IMR-90 (cell line): ENCODE data around the gene CLCN5. TPM values are rescaled to one million over a fixed set of nuclear protein-coding genes. Genes with fewer than 3 reads are reported as not detected.

Experiments
- ATAC-seq: fragments of 200-7000 bp; cut with Tn5 transposase; 2 replicates; pipeline ENCODE4 v1.9.1; 2020; ENCODE audit warnings: low read depth, mild to moderate bottlenecking, moderate library complexity
- BruUV-seq: library from RNA; stranded (reverse); fragments of 400-500 nt; replicated peaks from 2 replicates; lab custom pipeline; 2021; lab: Mats Ljungman, UMichigan
- CTCF ChIA-PET: fragments of 300-600 bp; formaldehyde crosslinking; extraction: SDS; loops from one replicate; lab custom pipeline; 2021; ENCODE audit warnings: antibody characterized with exemption; lab: Yijun Ruan, JAX
- POLR2A ChIA-PET: fragments of 300-600 bp; sonication (Branson Sonifier 250); formaldehyde crosslinking; loops from one replicate; lab custom pipeline; 2022; ENCODE audit warnings: antibody characterized with exemption; ENCODE audit not compliant: unreplicated experiment; lab: Charles Lee
- DNase-seq: peaks from one replicate; pipeline ENCODE4 v3.0.0; 2013
- H2AFZ ChIP-seq: replicated peaks from 2 replicates; pipeline ENCODE3; 2013; ENCODE audit warnings: low read length, mild to moderate bottlenecking; ENCODE audit not compliant: poor library complexity
- H2AK5ac ChIP-seq: 2 replicates; pipeline ENCODE4 v1.6.1; 2013; ENCODE audit warnings: low read depth, low read length, inconsistent platforms
- H2AK9ac ChIP-seq: replicated peaks from 2 replicates; pipeline ENCODE3; 2013; ENCODE audit warnings: mild to moderate bottlenecking, low read depth, low read length, moderate library complexity; ENCODE audit not compliant: poor library complexity
- H2BK120ac ChIP-seq: 2 replicates; pipeline ENCODE4 v1.6.1; 2013; ENCODE audit warnings: low read depth, low read length, inconsistent platforms
- H2BK15ac ChIP-seq: 3 replicates; pipeline ENCODE4 v1.6.1; 2013; ENCODE audit warnings: low read depth, low read length, inconsistent platforms
- H2BK20ac ChIP-seq: 2 replicates; pipeline ENCODE4 v1.6.1; 2013; ENCODE audit warnings: low read depth, mild to moderate bottlenecking, inconsistent platforms, low read length, moderate library complexity
- H2BK5ac ChIP-seq: 2 replicates; pipeline ENCODE4 v1.6.1; 2013; ENCODE audit warnings: mild to moderate bottlenecking, low read depth, low read length, inconsistent platforms; ENCODE audit not compliant: poor library complexity, severe bottlenecking
- H3K14ac ChIP-seq: replicated peaks from 2 replicates; pipeline ENCODE4 v1.6.1; 2013; ENCODE audit warnings: low read depth, low read length, inconsistent platforms
- H3K18ac ChIP-seq: 2 replicates; pipeline ENCODE4 v1.6.1; 2013; ENCODE audit warnings: low read depth, low read length, control low read depth
- H3K23ac ChIP-seq: 2 replicates; pipeline ENCODE4 v1.6.1; 2013; ENCODE audit warnings: low read depth, low read length, inconsistent platforms
- H3K27ac ChIP-seq: 2 replicates; pipeline ENCODE4 v1.5.1; 2013; ENCODE audit warnings: mild to moderate bottlenecking, control low read depth, low read length; ENCODE audit not compliant: insufficient read depth
- H3K27me3 ChIP-seq: 2 replicates; pipeline ENCODE4 v1.6.1; 2013; ENCODE audit warnings: low read length; ENCODE audit not compliant: control insufficient read depth, insufficient read depth
- H3K36me3 ChIP-seq: 2 replicates; pipeline ENCODE4 v1.6.1; 2013; ENCODE audit warnings: low read length, mixed read lengths; ENCODE audit not compliant: control insufficient read depth, insufficient read depth
- H3K4ac ChIP-seq: 2 replicates; pipeline ENCODE4 v1.6.1; 2013; ENCODE audit warnings: low read depth, low read length, inconsistent platforms
- H3K4me1 ChIP-seq: 2 replicates; pipeline ENCODE4 v1.6.1; 2013; ENCODE audit warnings: low read length, mixed read lengths; ENCODE audit not compliant: control insufficient read depth, insufficient read depth
- H3K4me2 ChIP-seq: 2 replicates; pipeline ENCODE4 v1.6.1; 2013; ENCODE audit warnings: low read depth, mild to moderate bottlenecking, control low read depth, low read length, moderate library complexity
- H3K4me3 ChIP-seq: 2 replicates; pipeline ENCODE4 v1.5.1; 2013; ENCODE audit warnings: low read depth, mild to moderate bottlenecking, control low read depth, low read length, moderate library complexity; ENCODE audit not compliant: insufficient read depth
- H3K56ac ChIP-seq: 2 replicates; pipeline ENCODE4 v1.6.1; 2013; ENCODE audit warnings: low read length, inconsistent platforms; ENCODE audit not compliant: insufficient read depth; ENCODE audit errors: extremely low read depth
- H3K79me1 ChIP-seq, 2 experiments: 2 replicates each; pipeline ENCODE4 v1.6.1; 2013; ENCODE audit warnings: low read length in 2 of 2, inconsistent platforms in 1 of 2, low read depth in 1 of 2
- H3K9ac ChIP-seq: 2 replicates; pipeline ENCODE4 v1.6.1; 2013; ENCODE audit warnings: low read depth, low read length, control low read depth
- H3K9me1 ChIP-seq: 2 replicates; pipeline ENCODE4 v1.6.1; 2013; ENCODE audit warnings: low read length, inconsistent platforms; ENCODE audit not compliant: insufficient read depth
- H3K9me3 ChIP-seq: 2 replicates; pipeline ENCODE4 v1.6.1; 2013; ENCODE audit warnings: low read length; ENCODE audit not compliant: control insufficient read depth, insufficient read depth
- H4K20me1 ChIP-seq: 2 replicates; pipeline ENCODE4 v1.6.1; 2013; ENCODE audit warnings: low read length, inconsistent platforms; ENCODE audit not compliant: insufficient read depth
- H4K5ac ChIP-seq: 2 replicates; pipeline ENCODE4 v1.6.1; 2013; ENCODE audit warnings: mild to moderate bottlenecking, low read depth, low read length, control low read depth
- H4K8ac ChIP-seq, 2 experiments: 2 replicates each; pipeline ENCODE4 v1.6.1; 2013; ENCODE audit warnings: low read depth in 2 of 2, low read length in 2 of 2, control low read depth in 1 of 2, inconsistent platforms in 1 of 2
- H4K91ac ChIP-seq: 2 replicates; pipeline ENCODE4 v1.6.1; 2013; ENCODE audit warnings: low read depth, low read length, inconsistent platforms; ENCODE audit not compliant: insufficient read depth
- BHLHE40 ChIP-seq: fragments of 150-350 bp; IDR thresholded peaks from 2 replicates; pipeline ENCODE4 v1.6.1; 2016; ENCODE audit warnings: mild to moderate bottlenecking, low read depth, low read length
- CEBPB ChIP-seq: IDR thresholded peaks from 2 replicates; pipeline ENCODE4 v1.6.1; 2012; ENCODE audit warnings: low read depth, low read length, improper control_type of control experiment
- CHD1 ChIP-seq: IDR thresholded peaks from 2 replicates; pipeline ENCODE4 v1.6.1; 2012; ENCODE audit warnings: low read depth, low read length, improper control_type of control experiment
- FOS ChIP-seq: fragments of 150-350 bp; IDR thresholded peaks from 2 replicates; pipeline ENCODE4 v1.6.1; 2016; ENCODE audit warnings: low read depth, low read length
- MAFK ChIP-seq: IDR thresholded peaks from 2 replicates; pipeline ENCODE4 v1.6.1; 2012; ENCODE audit warnings: low read depth, low read length, improper control_type of control experiment
- MAZ ChIP-seq: IDR thresholded peaks from 2 replicates; pipeline ENCODE4 v1.6.1; 2012; ENCODE audit warnings: low read depth, mild to moderate bottlenecking, low read length, improper control_type of control experiment, moderate library complexity, borderline replicate concordance
- MXI1 ChIP-seq: IDR thresholded peaks from 2 replicates; pipeline ENCODE4 v1.6.1; 2012; ENCODE audit warnings: low read depth, mild to moderate bottlenecking, low read length, moderate library complexity, borderline replicate concordance
- NFE2L2 ChIP-seq: fragments of 150-350 bp; IDR thresholded peaks from 2 replicates; pipeline ENCODE4 v1.6.1; 2016; ENCODE audit warnings: low read depth, mild to moderate bottlenecking, low read length
- POLR2A ChIP-seq: IDR thresholded peaks from 2 replicates; pipeline ENCODE4 v1.6.1; 2012; ENCODE audit warnings: mild to moderate bottlenecking, low read depth, low read length
- RAD21 ChIP-seq: IDR thresholded peaks from 2 replicates; pipeline ENCODE4 v1.6.1; 2012; ENCODE audit warnings: low read length, improper control_type of control experiment
- RFX5 ChIP-seq: IDR thresholded peaks from 2 replicates; pipeline ENCODE4 v1.8.0; 2012; ENCODE audit warnings: low read depth, mild to moderate bottlenecking, low read length, moderate library complexity
- WGBS, 2 experiments: methylation state at CpG; one replicate each; pipeline versions ENCODE4 v1.1.5 to v1.1.7; 2013; ENCODE audit warnings: missing lambda C conversion rate in 2 of 2; ENCODE audit not compliant: insufficient read length in 1 of 2; ENCODE audit errors: extremely low coverage in 2 of 2; 5-methylcytosine and 5-hydroxymethylcytosine counted together
- dilution Hi-C: fragments of 300-500 bp; cut with HindIII; formaldehyde crosslinking; loops from one replicate; pipeline ENCODE4 v1.14.3; 2018; ENCODE audit warnings: low sequenced_read_pairs; ENCODE audit not compliant: unreplicated experiment
- in situ Hi-C: fragments of 300-500 bp; cut with MboI; formaldehyde crosslinking; loops from 3 replicates; pipeline ENCODE4 v1.14.3; 2019; ENCODE audit warnings: low sequenced_read_pairs, inconsistent platforms, mixed read lengths
- intact Hi-C: fragments of 100-400 bp; cut with micrococcal nuclease; formaldehyde crosslinking; loops from 2 replicates; pipeline ENCODE4 v1.10.0; 2022
- polyA plus RNA-seq, 3 experiments: library from polyadenylated mRNA; depleted of rRNA; stranded (reverse); fragments of >200 nt; gene quantifications; 2 replicates each; pipeline ENCODE4 v1.2.3, GENCODE V29; 2012; ENCODE audit warnings: low replicate concordance in 1 of 3
- total RNA-seq: library from RNA; depleted of rRNA; stranded (reverse); fragments of >200 nt; gene quantifications from 2 replicates; pipeline ENCODE4 v1.2.3, GENCODE V29; 2012
- TF ChIP-seq, protein P1 (sequence below): fragments of 150-350 bp; IDR thresholded peaks from 2 replicates; pipeline ENCODE4 v1.6.1; 2016; ENCODE audit warnings: low read depth, mild to moderate bottlenecking, low read length, moderate library complexity, borderline replicate concordance
- TF ChIP-seq, protein P2 (sequence below): conservative IDR thresholded peaks from 2 replicates; pipeline ENCODE4 v1.5.1; 2012; ENCODE audit warnings: mild to moderate bottlenecking, low read depth, low read length, improper control_type of control experiment
- TF ChIP-seq, protein P3 (sequence below): fragments of 150-350 bp; IDR thresholded peaks from 2 replicates; pipeline ENCODE4 v1.6.1; 2017; ENCODE audit warnings: mild to moderate bottlenecking, antibody characterized with exemption, low read length, low read depth

Gene CLCN5
- total and polyA plus RNA-seq, 2 of the 4 experiments (the other 2 are of a cell fraction), result 1.4 to 5.9 TPM

DNA sequence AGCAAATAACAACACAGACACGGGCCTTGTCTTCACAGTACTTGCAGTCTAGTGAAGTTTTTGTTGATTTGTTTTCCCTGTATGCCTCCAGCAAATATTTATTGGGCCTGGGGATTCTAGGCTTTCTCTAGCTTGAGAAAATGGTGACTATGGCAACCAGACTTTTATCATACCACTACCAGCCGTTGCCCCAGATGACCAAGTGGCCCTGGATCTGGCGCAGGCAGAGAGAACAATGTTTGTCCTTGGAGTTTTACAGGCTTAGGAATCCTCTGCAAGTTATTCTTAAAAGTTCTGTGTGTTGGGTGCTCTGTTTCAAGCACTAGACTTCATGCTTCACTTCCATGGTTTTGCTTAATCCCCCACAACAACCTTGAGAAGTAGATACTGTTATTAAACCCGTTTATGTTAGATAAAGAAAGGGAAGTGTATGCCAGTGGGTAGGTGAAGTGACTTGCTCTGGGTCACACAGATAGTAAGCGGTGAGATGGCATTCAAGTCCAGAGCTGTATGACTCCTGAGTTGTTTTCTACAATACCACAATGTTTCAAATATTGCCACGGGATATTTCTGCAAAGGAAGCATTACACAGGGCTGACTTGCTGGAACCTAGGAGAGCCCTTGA, 183.8 kb downstream of the CLCN5 start:
- no peak overlapping the region for H2AK5ac ChIP-seq
- H3K18ac ChIP-seq, result no peak overlapping the region
- no TSS peak for BruUV-seq
- H3K9me3 ChIP-seq, result no peaks in the 10 kb centered on the region
- no peak overlapping the region for H2BK15ac ChIP-seq
- H3K23ac ChIP-seq, result no peak overlapping the region
- no peak for ATAC-seq
- no peaks in the 10 kb centered on the region for H3K79me1 ChIP-seq
- H4K8ac ChIP-seq, result no peak overlapping the region
- no peaks in the 10 kb centered on the region for H3K4me1 ChIP-seq
- H3K56ac ChIP-seq, result no peak overlapping the region
- H2AFZ ChIP-seq, result no peak overlapping the region
- no peak overlapping the region for H2AK9ac ChIP-seq
- H3K27ac ChIP-seq, result no peak overlapping the region
- no peaks in the 10 kb centered on the region for H4K20me1 ChIP-seq
- H3K4me2 ChIP-seq, result no peak overlapping the region
- H3K9me1 ChIP-seq, result no peaks in the 10 kb centered on the region
- H3K9ac ChIP-seq, result no peak overlapping the region
- H4K91ac ChIP-seq, result no peak overlapping the region
- no peak overlapping the region for H4K5ac ChIP-seq
- intact Hi-C loops (no loop called here), in situ Hi-C loops (no loop called here), dilution Hi-C loops (no loop called here)
- H2BK5ac ChIP-seq, result no peak overlapping the region
- ChIA-PET CTCF (no interaction called here), POLR2A (no interaction called here)
- DNase-seq, result no peak
- no peak overlapping the region for H3K14ac ChIP-seq
- no peak overlapping the region for H3K4me3 ChIP-seq
- H3K36me3 ChIP-seq, result no peaks in the 10 kb centered on the region
- TF ChIP-seq MAZ (no peak), FOS (no peak), RAD21 (no peak), MAFK (no peak), CHD1 (no peak), RFX5 (no peak), CEBPB (no peak), NFE2L2 (no peak), POLR2A (no peak), BHLHE40 (no peak), MXI1 (no peak)
- TF ChIP-seq, protein P1, sequence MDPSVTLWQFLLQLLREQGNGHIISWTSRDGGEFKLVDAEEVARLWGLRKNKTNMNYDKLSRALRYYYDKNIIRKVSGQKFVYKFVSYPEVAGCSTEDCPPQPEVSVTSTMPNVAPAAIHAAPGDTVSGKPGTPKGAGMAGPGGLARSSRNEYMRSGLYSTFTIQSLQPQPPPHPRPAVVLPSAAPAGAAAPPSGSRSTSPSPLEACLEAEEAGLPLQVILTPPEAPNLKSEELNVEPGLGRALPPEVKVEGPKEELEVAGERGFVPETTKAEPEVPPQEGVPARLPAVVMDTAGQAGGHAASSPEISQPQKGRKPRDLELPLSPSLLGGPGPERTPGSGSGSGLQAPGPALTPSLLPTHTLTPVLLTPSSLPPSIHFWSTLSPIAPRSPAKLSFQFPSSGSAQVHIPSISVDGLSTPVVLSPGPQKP, result no peak
- TF ChIP-seq, protein P2, sequence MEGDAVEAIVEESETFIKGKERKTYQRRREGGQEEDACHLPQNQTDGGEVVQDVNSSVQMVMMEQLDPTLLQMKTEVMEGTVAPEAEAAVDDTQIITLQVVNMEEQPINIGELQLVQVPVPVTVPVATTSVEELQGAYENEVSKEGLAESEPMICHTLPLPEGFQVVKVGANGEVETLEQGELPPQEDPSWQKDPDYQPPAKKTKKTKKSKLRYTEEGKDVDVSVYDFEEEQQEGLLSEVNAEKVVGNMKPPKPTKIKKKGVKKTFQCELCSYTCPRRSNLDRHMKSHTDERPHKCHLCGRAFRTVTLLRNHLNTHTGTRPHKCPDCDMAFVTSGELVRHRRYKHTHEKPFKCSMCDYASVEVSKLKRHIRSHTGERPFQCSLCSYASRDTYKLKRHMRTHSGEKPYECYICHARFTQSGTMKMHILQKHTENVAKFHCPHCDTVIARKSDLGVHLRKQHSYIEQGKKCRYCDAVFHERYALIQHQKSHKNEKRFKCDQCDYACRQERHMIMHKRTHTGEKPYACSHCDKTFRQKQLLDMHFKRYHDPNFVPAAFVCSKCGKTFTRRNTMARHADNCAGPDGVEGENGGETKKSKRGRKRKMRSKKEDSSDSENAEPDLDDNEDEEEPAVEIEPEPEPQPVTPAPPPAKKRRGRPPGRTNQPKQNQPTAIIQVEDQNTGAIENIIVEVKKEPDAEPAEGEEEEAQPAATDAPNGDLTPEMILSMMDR, result no peak
- TF ChIP-seq, protein P3, sequence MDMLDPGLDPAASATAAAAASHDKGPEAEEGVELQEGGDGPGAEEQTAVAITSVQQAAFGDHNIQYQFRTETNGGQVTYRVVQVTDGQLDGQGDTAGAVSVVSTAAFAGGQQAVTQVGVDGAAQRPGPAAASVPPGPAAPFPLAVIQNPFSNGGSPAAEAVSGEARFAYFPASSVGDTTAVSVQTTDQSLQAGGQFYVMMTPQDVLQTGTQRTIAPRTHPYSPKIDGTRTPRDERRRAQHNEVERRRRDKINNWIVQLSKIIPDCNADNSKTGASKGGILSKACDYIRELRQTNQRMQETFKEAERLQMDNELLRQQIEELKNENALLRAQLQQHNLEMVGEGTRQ, result no peak
- H2BK120ac ChIP-seq, result no peak overlapping the region
- no peak overlapping the region for H3K4ac ChIP-seq
- no CpG with 5 or more reads among the region's 6 CpGs for WGBS, 2 experiments
- no peak overlapping the region for H2BK20ac ChIP-seq
- H3K27me3 ChIP-seq, result peaks cover 5% of the 10 kb centered on the region
